ENCODE data around the gene TEDC1. TPM values are rescaled to one million over a fixed set of nuclear protein-coding genes. Genes with fewer than 3 reads are reported as not detected.

The TEDC1 gene
- total RNA-seq, 2 donors from 2014 or later = 7.5 to 8.9 TPM

GRCh38 chr14:105502446-105503295 is 11.6 kb downstream of the TEDC1 start:
- H3K4me3 ChIP-seq = no peak overlapping the region
- WGBS = 81% methylated on average over 17 of the region's 18 CpGs
- DNase-seq (ENCODE audit: low spot score) = no peak
- H3K27me3 ChIP-seq (replicated peaks; ENCODE audit: insufficient read depth) = no peaks in the 10 kb centered on the region
- H3K9me3 ChIP-seq = no peaks in the 10 kb centered on the region
- no peak overlapping the region for H3K27ac ChIP-seq
- no peaks in the 10 kb centered on the region for H3K4me1 ChIP-seq (replicated peaks)
- TF ChIP-seq POLR2AphosphoS5 (IDR thresholded peaks at IDR 0.05) (no peak), POLR2A (IDR thresholded peaks at IDR 0.05) (no peak)
- TF ChIP-seq, protein P1, sequence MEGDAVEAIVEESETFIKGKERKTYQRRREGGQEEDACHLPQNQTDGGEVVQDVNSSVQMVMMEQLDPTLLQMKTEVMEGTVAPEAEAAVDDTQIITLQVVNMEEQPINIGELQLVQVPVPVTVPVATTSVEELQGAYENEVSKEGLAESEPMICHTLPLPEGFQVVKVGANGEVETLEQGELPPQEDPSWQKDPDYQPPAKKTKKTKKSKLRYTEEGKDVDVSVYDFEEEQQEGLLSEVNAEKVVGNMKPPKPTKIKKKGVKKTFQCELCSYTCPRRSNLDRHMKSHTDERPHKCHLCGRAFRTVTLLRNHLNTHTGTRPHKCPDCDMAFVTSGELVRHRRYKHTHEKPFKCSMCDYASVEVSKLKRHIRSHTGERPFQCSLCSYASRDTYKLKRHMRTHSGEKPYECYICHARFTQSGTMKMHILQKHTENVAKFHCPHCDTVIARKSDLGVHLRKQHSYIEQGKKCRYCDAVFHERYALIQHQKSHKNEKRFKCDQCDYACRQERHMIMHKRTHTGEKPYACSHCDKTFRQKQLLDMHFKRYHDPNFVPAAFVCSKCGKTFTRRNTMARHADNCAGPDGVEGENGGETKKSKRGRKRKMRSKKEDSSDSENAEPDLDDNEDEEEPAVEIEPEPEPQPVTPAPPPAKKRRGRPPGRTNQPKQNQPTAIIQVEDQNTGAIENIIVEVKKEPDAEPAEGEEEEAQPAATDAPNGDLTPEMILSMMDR (IDR thresholded peaks at IDR 0.05) = no peak
- intact Hi-C loops (cut with DNase I) = no loop called here
- no peaks in the 10 kb centered on the region for H3K36me3 ChIP-seq

GRCh38 chr14:105503296-105503640 is 12.2 kb downstream of the TEDC1 start:
- no peak overlapping the region for H3K27ac ChIP-seq
- intact Hi-C loops (cut with DNase I) = no loop called here
- WGBS = 94% methylated on average over 7 of the region's 7 CpGs
- no peaks in the 10 kb centered on the region for H3K4me1 ChIP-seq (replicated peaks)
- TF ChIP-seq POLR2AphosphoS5 (IDR thresholded peaks at IDR 0.05) = no peak
- no peak for TF ChIP-seq POLR2A (IDR thresholded peaks at IDR 0.05)
- TF ChIP-seq, protein P1 (IDR thresholded peaks at IDR 0.05) = no peak
- H3K27me3 ChIP-seq (replicated peaks; ENCODE audit: insufficient read depth) = no peaks in the 10 kb centered on the region
- H3K4me3 ChIP-seq = no peak overlapping the region
- H3K9me3 ChIP-seq = no peaks in the 10 kb centered on the region
- DNase-seq (ENCODE audit: low spot score) = no peak
- no peaks in the 10 kb centered on the region for H3K36me3 ChIP-seq

GRCh38 chr14:105503935-105504692 is 13.1 kb downstream of the TEDC1 start:
- DNase-seq (ENCODE audit: low spot score) = no peak
- Histone ChIP-seq H3K9me3 (no peaks in the 10 kb centered on the region), H3K4me1 (replicated peaks) (no peaks in the 10 kb centered on the region), H3K36me3 (no peaks in the 10 kb centered on the region), H3K4me3 (no peak overlapping the region), H3K27ac (no peak overlapping the region), H3K27me3 (replicated peaks; ENCODE audit: insufficient read depth) (no peaks in the 10 kb centered on the region)
- intact Hi-C loops (cut with DNase I) = no loop called here
- 74% methylated on average over 26 of the region's 29 CpGs for whole genome bisulfite sequencing
- TF ChIP-seq, protein P1 (IDR thresholded peaks at IDR 0.05) = no peak
- TF ChIP-seq POLR2AphosphoS5 (IDR thresholded peaks at IDR 0.05) (no peak), POLR2A (IDR thresholded peaks at IDR 0.05) (no peak)

DNA sequence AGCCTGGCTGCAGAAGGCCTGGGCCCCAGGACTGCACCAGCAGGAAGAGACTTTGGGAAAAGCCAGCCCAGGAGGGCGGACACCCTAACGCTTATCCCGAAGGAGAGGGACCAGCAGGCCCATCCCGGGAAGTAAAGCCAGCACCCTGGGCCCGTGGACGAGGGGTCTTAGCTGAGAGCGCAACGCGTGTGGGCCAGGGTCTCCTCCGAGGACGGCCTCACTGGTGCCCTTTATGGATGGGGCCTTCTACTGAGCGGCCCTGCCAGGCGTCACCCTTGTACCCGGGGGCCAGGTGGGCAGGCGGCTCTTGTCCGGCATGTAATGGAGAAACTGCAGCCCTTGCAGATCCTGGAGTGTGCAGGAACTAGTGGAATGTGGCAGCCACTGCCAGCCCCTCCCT is 14.1 kb downstream of the TEDC1 start:
- intact Hi-C loops (cut with DNase I) = no loop called here
- no peaks in the 10 kb centered on the region for H3K36me3 ChIP-seq
- TF ChIP-seq, protein P1 (IDR thresholded peaks at IDR 0.05) = no peak
- TF ChIP-seq POLR2A (IDR thresholded peaks at IDR 0.05) (no peak), POLR2AphosphoS5 (IDR thresholded peaks at IDR 0.05) (no peak)
- no peaks in the 10 kb centered on the region for H3K9me3 ChIP-seq
- no peak for DNase-seq (ENCODE audit: low spot score)
- WGBS = 87% methylated on average over 16 of the region's 16 CpGs
- no peak overlapping the region for H3K4me3 ChIP-seq
- no peaks in the 10 kb centered on the region for H3K4me1 ChIP-seq (replicated peaks)
- no peaks in the 10 kb centered on the region for H3K27me3 ChIP-seq (replicated peaks; ENCODE audit: insufficient read depth)
- H3K27ac ChIP-seq = no peak overlapping the region
